Stimulated activated CD8-positive, alpha-beta memory T cell treated with anti-CD3 and anti-CD28 coated beads, Interleukin-4, amount 100 ng/mL, for 1 hour (primary cell): ENCODE results near the gene GPHB5.

ENCODE experiments used
- DNase-seq, 2 donors: peaks; one replicate each; pipeline ENCODE4 v3.0.0-alpha.2; 2020; ENCODE audit warnings: low read depth in 2 of 2, low spot score in 1 of 2

The GPHB5 gene

GRCh38 chr14:63266106-63266505, 52.6 kb downstream of the GPHB5 start:
- DNase-seq: no peak
